K562 (cell line): Measurements from ENCODE around the gene MAST4. TPM values are rescaled to one million over a fixed set of nuclear protein-coding genes. Genes with fewer than 3 reads are reported as not detected.

ENCODE experiments used
- ATAC-seq: fragments of 200-7000 bp; cut with Tn5 transposase; 3 replicates; pipeline ENCODE4 v1.9.1; 2020; ENCODE audit warnings: moderate library complexity
- BruUV-seq: library from RNA; stranded (reverse); fragments of 400-500 nt; replicated peaks from 2 replicates; lab custom pipeline; 2021; lab: Mats Ljungman, UMichigan
- CTCF ChIA-PET: fragments of 300-600 bp; formaldehyde crosslinking; extraction: SDS; loops from one replicate; lab custom pipeline; 2021; ENCODE audit warnings: low intra/inter-chr PET ratio; lab: Yijun Ruan, JAX
- POLR2A ChIA-PET: fragments of 300-600, 350-650 bp; sonication (Branson Sonifier 250); formaldehyde crosslinking; extraction: SDS; loops from one replicate; lab custom pipeline; 2021; ENCODE audit warnings: antibody characterized with exemption, inconsistent platforms; lab: Yijun Ruan, JAX
- DNase-seq, 4 experiments: peaks; one replicate each; pipeline versions ENCODE4 v3.0.0 to v3.0.0-alpha.2; 2011 to 2018; ENCODE audit warnings: low spot score in 3 of 4, mixed read lengths in 3 of 4; ENCODE audit errors: extremely low read depth in 1 of 4
- FAIRE-seq: peaks from 2 replicates; lab custom pipeline; 2011; peaks lifted over from hg19 to GRCh38; lab: Jason Lieb, UNC
- H2AFZ ChIP-seq: 2 replicates; pipeline ENCODE4 v1.6.0; 2011; ENCODE audit warnings: low read depth, low read length, control low read depth, inconsistent platforms
- H3K27ac ChIP-seq: fragments of 200-600 bp; 3 replicates; pipeline ENCODE4 v1.8.0; 2011; ENCODE audit warnings: low read depth, mild to moderate bottlenecking, control low read depth, inconsistent platforms, low read length, moderate library complexity, mixed read lengths; ENCODE audit errors: extremely low read depth
- H3K27me3 ChIP-seq, 2 experiments: fragments of 300-600 bp in 1 of 2; 2 replicates in 1 of 2; 3 replicates in 1 of 2; pipeline versions ENCODE4 v1.6.0 to v1.8.0; 2011; ENCODE audit warnings: inconsistent platforms in 2 of 2, low read length in 2 of 2, mild to moderate bottlenecking in 1 of 2, mixed read lengths in 1 of 2, moderate library complexity in 1 of 2; ENCODE audit not compliant: control insufficient read depth in 2 of 2, insufficient read depth in 2 of 2
- H3K36me3 ChIP-seq: fragments of 300-600 bp; 3 replicates; pipeline ENCODE4 v1.8.0; 2011; ENCODE audit warnings: mild to moderate bottlenecking, low read length, inconsistent platforms; ENCODE audit not compliant: control insufficient read depth, insufficient read depth
- H3K4me1 ChIP-seq, 2 experiments: fragments of 200-600 bp in 1 of 2; replicated peaks in 1 of 2; 2 replicates in 1 of 2; 3 replicates in 1 of 2; pipeline versions ENCODE4 v1.5.1 to v1.8.0; 2011; ENCODE audit warnings: inconsistent platforms in 2 of 2, low read length in 2 of 2, mild to moderate bottlenecking in 1 of 2, mixed read lengths in 1 of 2, moderate library complexity in 1 of 2; ENCODE audit not compliant: control insufficient read depth in 2 of 2, insufficient read depth in 2 of 2
- H3K4me2 ChIP-seq: 2 replicates; pipeline ENCODE4 v1.6.1; 2011; ENCODE audit warnings: low read length, control low read depth, inconsistent platforms, mixed read lengths; ENCODE audit not compliant: insufficient read depth
- H3K4me3 ChIP-seq: fragments of 200-600 bp; sonication (generic), shearing (Covaris generic); 2 replicates; pipeline ENCODE4 v1.5.1; 2016; ENCODE audit warnings: control low read depth, inconsistent platforms
- H3K79me2 ChIP-seq: fragments of 200-600 bp; 3 replicates; pipeline ENCODE4 v1.8.0; 2011; ENCODE audit warnings: low read length, inconsistent platforms; ENCODE audit not compliant: control insufficient read depth, insufficient read depth
- H3K9ac ChIP-seq, 2 experiments: 2 replicates each; pipeline versions ENCODE4 v1.6.0 to v1.6.1; 2011; ENCODE audit warnings: low read depth in 2 of 2, low read length in 2 of 2, control low read depth in 1 of 2, inconsistent platforms in 1 of 2, mild to moderate bottlenecking in 1 of 2, mixed read lengths in 1 of 2; ENCODE audit not compliant: insufficient read depth in 1 of 2
- H3K9me1 ChIP-seq: one replicate; pipeline ENCODE4 v1.6.0; 2011; ENCODE audit warnings: inconsistent platforms, mild to moderate bottlenecking, low read length, moderate library complexity; ENCODE audit not compliant: control insufficient read depth, insufficient read depth
- H3K9me3 ChIP-seq: replicated peaks from 2 replicates; pipeline ENCODE4 v1.5.1; 2011; ENCODE audit warnings: low read depth, low read length, inconsistent platforms; ENCODE audit not compliant: control insufficient read depth, insufficient read depth
- H4K20me1 ChIP-seq: replicated peaks from 2 replicates; pipeline ENCODE4 v1.6.1; 2011; ENCODE audit warnings: low read length, inconsistent platforms, mixed read lengths; ENCODE audit not compliant: control insufficient read depth, insufficient read depth
- ATF1 ChIP-seq, 2 experiments: fragments of 450-650 bp in 1 of 2; IDR thresholded peaks; 2 replicates each; pipeline ENCODE4 v1.6.1; 2016; ENCODE audit warnings: missing compliant biosample characterization in 1 of 2, missing genetic modification characterization in 1 of 2
- EP400 ChIP-seq: fragments of 450-650 bp; IDR thresholded peaks from 2 replicates; pipeline ENCODE4 v1.6.1; 2017; ENCODE audit warnings: antibody characterized with exemption, mild to moderate bottlenecking, moderate library complexity
- HDAC1 ChIP-seq, 2 experiments: fragments of 450-650 bp; IDR thresholded peaks; 2 replicates each; pipeline ENCODE4 v1.6.1; 2016 to 2017; ENCODE audit warnings: inconsistent platforms in 1 of 2, mild to moderate bottlenecking in 1 of 2, moderate library complexity in 1 of 2
- POLR3G ChIP-seq: IDR thresholded peaks from 2 replicates; pipeline ENCODE4 v1.6.1; 2011; ENCODE audit not compliant: insufficient read length, insufficient replicate concordance; ENCODE audit errors: extremely low read depth
- SMARCC2 ChIP-seq: fragments of 450-650 bp; IDR thresholded peaks from 2 replicates; pipeline ENCODE4 v1.6.1; 2017; ENCODE audit warnings: antibody characterized with exemption, moderate library complexity, mild to moderate bottlenecking, low read depth
- WGBS: fragments of 100-300 bp; shearing (Covaris generic); methylation state at CpG from one replicate; pipeline ENCODE4 v1.1.6; 2016; ENCODE audit warnings: low coverage, mixed read lengths; ENCODE audit not compliant: insufficient coverage; ENCODE audit errors: missing lambda C conversion rate; 5-methylcytosine and 5-hydroxymethylcytosine counted together
- in situ Hi-C: fragments of 300-500 bp; cut with MboI; formaldehyde crosslinking; loops from 4 replicates; pipeline ENCODE4 v1.15.0; 2018; ENCODE audit warnings: inconsistent platforms, mixed read lengths
- intact Hi-C: fragments of 100-400 bp; cut with micrococcal nuclease; formaldehyde crosslinking; loops from 2 replicates; pipeline ENCODE4 v1.14.2; 2022
- polyA plus RNA-seq, 8 experiments: library from polyadenylated mRNA; depleted of rRNA in 4 of 8; stranded (reverse) in 5 of 8; unstranded in 3 of 8; fragments of >200 nt; fragmentation: Nextera tagmentation in 2 of 8; fragmentation: Illumina TruSeq in 1 of 8; extraction: Ambion mirVana in 2 of 8; extraction: Trizol in 1 of 8; gene quantifications; 2 replicates each; pipeline versions ENCODE4 v1.2.1 to v1.2.3, GENCODE V29; 2011 to 2014; ENCODE audit warnings: inconsistent platforms in 1 of 8, missing spikeins in 1 of 8
- total RNA-seq, 7 experiments: library from RNA; depleted of rRNA in 6 of 7; stranded (reverse); fragments of >200 nt in 6 of 7; fragmentation: Illumina TruSeq in 2 of 7; extraction: Trizol in 2 of 7; gene quantifications; 2 replicates each; pipeline versions ENCODE4 v1.2.1 to v1.2.3, GENCODE V29; 2011 to 2021; ENCODE audit warnings: low replicate concordance in 1 of 7
- TF ChIP-seq, protein P1 (sequence below): fragments of 450-650 bp; IDR thresholded peaks from 2 replicates; pipeline ENCODE4 v1.6.1; 2014; ENCODE audit warnings: low read depth, mild to moderate bottlenecking, moderate library complexity, borderline replicate concordance
- TF ChIP-seq, protein P2 (sequence below): sonication (generic); formaldehyde crosslinking; IDR thresholded peaks from 2 replicates; pipeline ENCODE4 v1.8.1; 2023; ENCODE audit warnings: mild to moderate bottlenecking, missing genetic modification reagents, moderate library complexity

Gene MAST4
- total and polyA plus RNA-seq, 9 of the 15 experiments (the other 6 are each of a cell fraction or from before 2014, with no cell fraction given), result 0.88 to 10.1 (median 5.2) TPM

- no peak for ATAC-seq
These were observed 313.2 kb downstream of the MAST4 start for GRCh38 chr5:66909364-66909763.

GRCh38 chr5:66912787-66913186 lies 316.6 kb downstream of the MAST4 start:
- Histone ChIP-seq H2AFZ (no peak overlapping the region), H3K9me3 (no peaks in the 10 kb centered on the region), H3K4me3 (no peak overlapping the region), H3K79me2 (no peaks in the 10 kb centered on the region), H3K27ac (no peak overlapping the region), H3K4me2 (no peak overlapping the region), H3K36me3 (no peaks in the 10 kb centered on the region), H3K9me1 (no peaks in the 10 kb centered on the region), H4K20me1 (no peaks in the 10 kb centered on the region), H3K9ac (no peak overlapping the region), H3K4me1 (no peaks in the 10 kb centered on the region), H3K27me3 (no peaks in the 10 kb centered on the region)
- DNase-seq (no peak), FAIRE-seq (no peak), ATAC-seq (no peak)
- TF ChIP-seq, protein P1, sequence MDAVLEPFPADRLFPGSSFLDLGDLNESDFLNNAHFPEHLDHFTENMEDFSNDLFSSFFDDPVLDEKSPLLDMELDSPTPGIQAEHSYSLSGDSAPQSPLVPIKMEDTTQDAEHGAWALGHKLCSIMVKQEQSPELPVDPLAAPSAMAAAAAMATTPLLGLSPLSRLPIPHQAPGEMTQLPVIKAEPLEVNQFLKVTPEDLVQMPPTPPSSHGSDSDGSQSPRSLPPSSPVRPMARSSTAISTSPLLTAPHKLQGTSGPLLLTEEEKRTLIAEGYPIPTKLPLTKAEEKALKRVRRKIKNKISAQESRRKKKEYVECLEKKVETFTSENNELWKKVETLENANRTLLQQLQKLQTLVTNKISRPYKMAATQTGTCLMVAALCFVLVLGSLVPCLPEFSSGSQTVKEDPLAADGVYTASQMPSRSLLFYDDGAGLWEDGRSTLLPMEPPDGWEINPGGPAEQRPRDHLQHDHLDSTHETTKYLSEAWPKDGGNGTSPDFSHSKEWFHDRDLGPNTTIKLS, result no peak
- no peak for TF ChIP-seq EP400
- TF ChIP-seq ATF1 (CRISPR knock-in tag; IDR thresholded peaks at IDR 0.05), result no peak
- TF ChIP-seq ATF1 (tag; IDR thresholded peaks at IDR 0.05), result no peak
- no peak for TF ChIP-seq POLR3G
- TF ChIP-seq SMARCC2, result no peak
- intact Hi-C loops, result no loop called here
- in situ Hi-C loops, result no loop called here
- ChIA-PET POLR2A (no interaction called here), CTCF (interaction anchor here (0.6 kb wide), 1 partner anchor 191 kb away, joined by 3 read pairs; no protein-coding TSS in a partner anchor)
- BruUV-seq, result no TSS peak

More at GRCh38 chr5:66909364-66909763, 313.2 kb downstream of the MAST4 start:
- ChIA-PET CTCF (no interaction called here), POLR2A (interaction anchor here (0.7 kb wide), 1 partner anchor 176 kb away, joined by 3 read pairs; no protein-coding TSS in a partner anchor)
- BruUV-seq, result no TSS peak
- H3K36me3 ChIP-seq, result no peaks in the 10 kb centered on the region
- in situ Hi-C loops, result no loop called here
- TF ChIP-seq HDAC1 (IDR thresholded peaks at IDR 0.05), result no peak
- TF ChIP-seq, protein P2, sequence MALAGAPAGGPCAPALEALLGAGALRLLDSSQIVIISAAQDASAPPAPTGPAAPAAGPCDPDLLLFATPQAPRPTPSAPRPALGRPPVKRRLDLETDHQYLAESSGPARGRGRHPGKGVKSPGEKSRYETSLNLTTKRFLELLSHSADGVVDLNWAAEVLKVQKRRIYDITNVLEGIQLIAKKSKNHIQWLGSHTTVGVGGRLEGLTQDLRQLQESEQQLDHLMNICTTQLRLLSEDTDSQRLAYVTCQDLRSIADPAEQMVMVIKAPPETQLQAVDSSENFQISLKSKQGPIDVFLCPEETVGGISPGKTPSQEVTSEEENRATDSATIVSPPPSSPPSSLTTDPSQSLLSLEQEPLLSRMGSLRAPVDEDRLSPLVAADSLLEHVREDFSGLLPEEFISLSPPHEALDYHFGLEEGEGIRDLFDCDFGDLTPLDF, result no peak
- H3K4me3 ChIP-seq, result no peak overlapping the region
- H3K9me1 ChIP-seq, result no peaks in the 10 kb centered on the region
- H2AFZ ChIP-seq, result no peak overlapping the region
- no peaks in the 10 kb centered on the region for H3K27me3 ChIP-seq
- H3K27ac ChIP-seq, result no peak overlapping the region
- H4K20me1 ChIP-seq, result no peaks in the 10 kb centered on the region
- H3K4me1 ChIP-seq, result no peaks in the 10 kb centered on the region
- no peaks in the 10 kb centered on the region for H3K9me3 ChIP-seq
- no peak for FAIRE-seq
- H3K9ac ChIP-seq, result no peak overlapping the region
- intact Hi-C loops, result no loop called here
- WGBS, result 7% methylated on average over 3 of the region's 3 CpGs
- no peaks in the 10 kb centered on the region for H3K79me2 ChIP-seq
- H3K4me2 ChIP-seq, result no peak overlapping the region
- no peak for DNase-seq
